GM18502 (cell line): Measurements from ENCODE around the gene CHID1.

Experiments used
- ATAC-seq: cut with Tn5 transposase; IDR thresholded peaks from one replicate; pipeline ENCODE4 v1.9.1; 2021; ENCODE audit warnings: mild to moderate bottlenecking; ENCODE audit not compliant: unreplicated experiment, poor library complexity

Gene CHID1

GRCh38 chr11:933936-934335, 23.3 kb upstream of the CHID1 start:
- no peak for ATAC-seq

DNA sequence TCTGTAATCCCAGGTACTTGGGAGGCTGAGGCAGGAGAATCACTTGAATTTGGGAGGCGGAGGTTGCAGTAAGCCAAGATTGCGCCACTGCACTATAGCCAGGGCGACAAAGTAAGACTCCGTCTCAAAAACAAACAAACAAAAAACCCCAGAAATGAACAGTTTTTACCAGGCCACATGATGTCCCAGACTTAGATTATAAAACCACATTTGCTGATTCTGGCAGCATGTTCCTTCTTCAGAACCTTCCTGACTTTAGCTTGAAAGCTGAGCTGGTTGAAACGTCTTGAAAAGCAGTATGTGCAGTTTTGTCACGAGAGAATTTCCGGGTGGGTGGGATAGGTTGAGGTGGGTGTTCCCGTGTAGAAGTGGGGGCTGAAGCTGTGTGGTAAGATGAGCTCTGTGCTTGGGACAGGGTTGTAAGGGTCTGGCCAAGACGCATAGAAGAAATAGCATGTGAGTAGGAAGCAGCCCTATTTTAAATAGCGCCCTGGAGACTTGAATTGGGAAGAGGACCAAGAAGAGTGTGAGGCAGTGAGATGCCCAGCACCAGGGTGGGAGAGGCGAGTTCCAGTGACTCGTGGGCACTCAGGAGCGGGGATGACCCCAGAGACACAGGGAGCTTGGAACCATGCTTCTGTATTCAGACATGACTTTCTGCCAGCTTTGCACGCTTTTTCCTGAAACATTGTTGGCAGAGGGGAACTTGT, 22.7 kb upstream of the CHID1 start:
- ATAC-seq, result no peak

- no peak for ATAC-seq
Observed at GRCh38 chr11:932435-932834, 21.8 kb upstream of the CHID1 start.

- ATAC-seq, result no peak
Observed at GRCh38 chr11:931385-931784, 20.8 kb upstream of the CHID1 start.

DNA sequence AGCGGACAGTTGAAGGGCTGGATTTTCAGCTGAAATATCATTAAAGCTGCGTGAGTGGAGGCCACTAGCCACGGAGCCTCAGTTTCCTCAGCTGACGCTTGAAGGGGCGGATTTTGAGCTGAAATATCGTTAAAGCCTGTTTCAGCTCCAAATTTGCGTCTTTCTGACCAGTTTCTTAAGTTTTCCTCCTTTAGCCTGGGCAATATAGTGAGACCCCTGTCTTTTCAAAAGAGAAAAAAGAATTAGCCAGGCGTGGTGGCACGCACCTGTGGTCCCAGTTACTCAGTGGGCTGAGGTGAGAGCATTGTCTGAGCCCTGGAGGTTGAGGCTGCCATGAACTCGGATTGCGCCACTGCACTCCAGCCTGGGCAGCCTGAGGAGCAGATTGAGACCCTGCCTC, 18.8 kb upstream of the CHID1 start:
- no peak for ATAC-seq

- ATAC-seq, result no peak
Observed at GRCh38 chr11:928786-929185, 18.2 kb upstream of the CHID1 start.

GRCh38 chr11:927871-928270, 17.3 kb upstream of the CHID1 start:
- no peak for ATAC-seq

DNA sequence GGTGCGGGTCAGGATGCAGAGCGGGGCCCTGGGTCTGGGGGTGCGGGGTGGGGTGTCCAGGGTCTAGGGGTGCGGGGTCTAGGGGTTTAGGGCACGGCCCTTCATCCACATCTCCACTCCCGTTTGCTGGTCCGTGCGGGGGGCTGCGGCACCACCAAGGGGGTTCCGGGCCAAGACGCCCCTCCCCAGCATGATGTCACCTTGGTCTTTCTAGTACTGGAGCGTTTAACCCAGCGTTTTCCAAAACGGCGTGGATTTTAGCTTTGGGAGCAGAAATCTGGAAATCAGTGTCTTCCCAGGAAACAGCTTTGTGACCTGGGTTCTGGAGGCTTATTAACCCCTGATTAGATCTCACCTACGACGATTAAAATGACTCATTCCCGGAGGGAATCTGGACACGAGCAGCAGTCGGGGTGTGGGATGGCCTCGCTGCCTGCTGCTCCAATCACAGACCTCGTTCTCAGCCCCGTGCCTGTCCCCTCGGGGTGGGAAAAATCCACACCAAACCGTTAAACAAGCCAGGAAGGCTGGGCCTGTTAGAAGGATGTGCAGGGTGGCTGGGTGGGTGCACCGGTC, 15.8 kb upstream of the CHID1 start:
- ATAC-seq, result no peak

- peak; percentile 73 for ATAC-seq
Observed at GRCh38 chr11:925496-926301, 15.1 kb upstream of the CHID1 start, which contains the start of gene AP2A2. TSS of gene AP2A2 (plus strand) at chr11:925870. CDS start at chr11:926022, 152 bp downstream.

DNA sequence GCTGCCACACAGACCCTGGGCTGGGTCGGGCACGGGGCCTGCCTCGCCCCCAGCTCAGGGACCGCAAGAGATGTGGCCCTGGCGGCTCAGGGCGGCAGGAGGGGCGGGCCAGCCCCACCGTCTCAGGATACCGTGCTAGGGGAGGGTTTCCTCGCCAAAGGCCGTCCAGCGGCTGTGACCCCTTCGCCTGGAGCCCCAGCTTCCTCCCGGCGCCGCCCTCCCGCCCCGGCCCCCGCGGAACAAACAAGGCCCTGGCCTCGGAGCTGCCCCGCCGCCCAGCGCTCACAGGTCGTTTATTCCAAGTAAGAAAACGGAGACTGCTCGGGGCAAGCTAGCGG, 14.5 kb upstream of the CHID1 start:
- peak; percentile 5 for ATAC-seq

DNA sequence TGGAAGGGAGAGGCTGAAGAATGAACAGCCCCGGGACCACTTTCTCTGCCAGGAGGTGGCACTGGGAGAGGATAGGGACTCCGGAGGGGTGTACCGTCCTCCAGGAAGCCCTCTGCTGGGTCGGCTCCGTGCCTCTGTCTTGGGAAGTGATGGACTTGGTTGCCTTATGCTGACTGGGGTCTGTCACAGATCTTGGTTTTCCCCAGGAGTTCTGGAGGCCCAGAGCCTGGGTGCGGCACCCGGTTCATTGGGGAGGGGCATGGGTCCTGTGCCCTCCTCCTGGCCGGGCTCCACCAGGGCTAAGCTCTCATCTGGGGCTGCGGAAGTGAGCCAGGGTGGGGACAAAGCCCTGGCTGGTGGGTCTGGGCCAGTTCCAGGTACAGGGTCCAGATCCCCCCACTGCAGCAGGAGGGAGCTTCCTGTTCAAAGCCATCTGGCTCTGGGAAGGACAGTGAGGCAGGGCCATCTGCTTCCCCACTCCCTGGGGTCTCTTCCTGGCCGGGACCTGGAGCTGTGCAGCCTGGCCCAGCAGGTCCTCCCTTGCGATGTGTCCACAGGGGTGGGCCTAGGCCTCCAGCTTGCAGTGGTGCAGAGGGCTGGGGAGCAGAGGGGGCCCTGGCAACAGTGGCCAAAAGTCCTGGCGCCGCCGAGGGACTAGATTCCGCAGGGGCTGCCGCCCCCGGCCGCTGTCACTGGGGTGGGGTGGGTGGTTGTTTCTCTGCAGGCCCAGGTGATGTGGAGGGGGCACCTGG, 14.0 kb upstream of the CHID1 start:
- no peak for ATAC-seq

- no peak for ATAC-seq
Observed at GRCh38 chr11:923691-924405, 13.2 kb upstream of the CHID1 start.

GRCh38 chr11:921921-922678, 11.5 kb upstream of the CHID1 start:
- ATAC-seq, result no peak

DNA sequence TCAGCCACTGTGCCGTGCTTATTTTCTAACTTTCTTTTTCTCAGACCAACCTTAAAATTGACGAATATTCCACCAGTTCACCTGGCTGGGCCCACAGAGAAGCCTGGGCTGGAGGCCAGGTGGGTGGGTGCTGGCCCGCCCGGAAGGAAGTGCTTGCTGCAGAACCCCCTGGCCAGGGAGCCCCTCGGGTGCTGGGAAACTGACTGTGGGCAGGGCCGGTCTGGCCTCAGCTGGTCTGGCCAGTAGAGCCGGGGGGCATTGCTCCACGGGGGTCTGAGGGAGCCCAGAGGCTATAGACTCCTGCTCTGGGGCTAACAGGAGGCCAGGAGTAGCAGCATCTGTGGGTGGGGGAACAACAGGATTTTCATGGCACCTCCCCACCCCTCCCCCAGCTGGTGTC, 6.8 kb upstream of the CHID1 start:
- no peak for ATAC-seq

- ATAC-seq, result no peak
Observed at GRCh38 chr11:914747-915501, 4.3 kb upstream of the CHID1 start.

- no peak for ATAC-seq
Observed at GRCh38 chr11:914204-914603, 3.6 kb upstream of the CHID1 start.

DNA sequence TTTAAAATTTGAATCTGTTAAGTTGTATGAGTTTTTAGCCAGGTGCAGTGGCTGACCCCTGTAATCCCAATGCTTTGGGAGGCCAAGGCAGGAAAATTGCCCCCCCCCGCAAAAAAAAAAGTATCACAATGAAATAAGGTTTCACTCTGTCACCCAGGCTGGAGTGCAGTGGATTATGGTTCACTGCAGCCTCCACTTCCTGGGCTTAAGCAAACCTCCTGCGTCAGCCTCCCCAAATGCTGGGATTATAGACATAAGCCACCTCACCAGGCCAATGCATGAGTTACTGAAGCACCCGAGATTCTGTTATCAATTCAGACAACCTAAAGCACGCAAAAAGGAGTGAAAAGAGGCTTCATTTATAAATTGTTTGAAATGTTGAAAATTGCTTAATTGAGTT, 2.4 kb upstream of the CHID1 start:
- ATAC-seq, result no peak

- no peak for ATAC-seq
Observed at GRCh38 chr11:912266-912665, 1.7 kb upstream of the CHID1 start.

GRCh38 chr11:911890-912219, 1.2 kb upstream of the CHID1 start:
- ATAC-seq, result no peak
